GM19035 (cell line): ENCODE data around the gene HS3ST4.
"Not testable (repeated sequence)": the region's sequence is repeated elsewhere in the genome, so short reads cannot be mapped to it uniquely, and the experiment has no call there.

ENCODE experiments used
- ATAC-seq: cut with Tn5 transposase; IDR thresholded peaks from one replicate; pipeline ENCODE4 v1.9.1; 2021; ENCODE audit not compliant: unreplicated experiment

The HS3ST4 gene

DNA sequence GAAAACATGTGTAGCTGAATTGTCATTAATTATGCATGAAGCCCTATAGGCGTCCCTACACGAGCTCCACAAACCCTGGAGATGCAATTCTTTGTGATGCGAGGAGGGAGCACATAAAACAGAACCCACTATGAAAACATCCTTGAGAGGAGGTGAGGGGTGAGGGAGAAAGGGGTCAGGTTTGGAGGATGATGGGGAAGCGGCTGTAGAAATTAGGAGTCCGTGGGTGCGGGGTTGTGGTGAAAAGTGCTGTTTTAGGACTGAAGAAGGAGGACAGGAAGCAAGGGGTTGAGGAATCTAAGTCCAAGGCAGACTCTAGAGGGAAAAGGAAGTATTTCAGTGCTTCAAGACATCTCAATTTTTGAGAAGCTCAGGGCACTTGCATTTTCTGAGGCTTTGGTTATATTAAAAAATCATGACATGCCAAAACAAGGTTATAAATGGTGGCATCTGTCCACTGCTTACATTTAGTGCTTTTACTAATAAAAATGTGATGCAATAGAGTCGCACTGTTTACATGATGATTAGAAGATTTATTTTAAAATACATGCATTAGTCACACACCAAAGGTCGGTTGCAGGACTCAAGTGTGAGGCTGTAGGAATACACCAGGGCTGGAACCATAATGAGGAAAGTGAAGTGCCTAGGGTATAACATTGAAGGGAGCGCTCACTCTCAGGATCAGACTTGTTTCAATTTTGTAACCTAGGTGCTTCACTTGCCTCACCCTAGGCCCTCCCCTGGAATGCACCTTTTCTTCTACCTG is 379.5 kb downstream of the HS3ST4 start:
- no peak for ATAC-seq

DNA sequence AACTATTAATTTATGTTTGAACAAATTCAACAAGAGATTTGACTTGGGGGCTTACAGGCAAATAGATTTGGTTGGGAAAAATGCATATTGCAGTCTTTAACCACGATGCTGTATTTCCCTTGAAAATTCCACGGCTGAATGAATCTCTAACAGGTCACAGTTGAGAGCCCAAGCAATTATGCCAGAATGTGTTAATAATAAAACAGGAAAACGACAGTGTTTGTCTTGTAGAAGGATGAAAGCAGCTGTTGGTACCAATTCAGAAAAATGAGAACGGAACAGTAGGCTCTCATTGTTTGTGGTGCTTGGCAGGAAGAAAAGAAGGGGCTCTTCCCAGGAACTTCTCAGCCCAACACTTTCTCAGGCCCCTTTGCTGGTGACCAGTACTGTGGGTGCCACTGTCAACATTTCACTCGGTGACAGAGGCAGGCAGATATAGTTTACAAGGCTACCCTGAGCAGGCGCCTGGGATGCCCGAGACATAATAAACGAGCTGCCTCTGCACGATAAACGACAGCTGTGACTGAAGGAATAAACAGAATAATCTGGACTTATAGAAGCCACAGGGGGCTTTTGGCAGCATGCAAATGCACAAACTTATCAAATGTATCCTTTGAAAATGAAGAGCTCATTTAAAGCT is 387.1 kb downstream of the HS3ST4 start:
- no peak for ATAC-seq

DNA sequence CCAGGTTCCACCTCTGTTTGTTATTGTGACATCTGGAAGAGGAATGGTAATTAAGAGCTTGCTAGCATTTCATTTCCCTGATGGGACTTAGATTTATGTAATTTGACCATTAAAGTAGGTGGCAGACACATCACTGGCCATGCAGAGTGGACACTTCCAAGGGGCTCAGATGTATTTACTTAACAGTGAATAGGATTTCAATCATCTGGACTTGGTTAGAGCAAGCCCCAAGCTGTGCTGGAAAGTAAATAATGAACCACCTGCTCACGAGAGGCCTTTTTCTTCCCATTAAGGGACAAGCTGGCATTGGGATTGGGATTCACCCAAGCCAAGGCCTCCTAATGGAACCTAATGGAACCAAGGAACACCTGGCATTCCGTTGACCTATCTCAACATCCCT is 395.3 kb downstream of the HS3ST4 start:
- no peak for ATAC-seq

DNA sequence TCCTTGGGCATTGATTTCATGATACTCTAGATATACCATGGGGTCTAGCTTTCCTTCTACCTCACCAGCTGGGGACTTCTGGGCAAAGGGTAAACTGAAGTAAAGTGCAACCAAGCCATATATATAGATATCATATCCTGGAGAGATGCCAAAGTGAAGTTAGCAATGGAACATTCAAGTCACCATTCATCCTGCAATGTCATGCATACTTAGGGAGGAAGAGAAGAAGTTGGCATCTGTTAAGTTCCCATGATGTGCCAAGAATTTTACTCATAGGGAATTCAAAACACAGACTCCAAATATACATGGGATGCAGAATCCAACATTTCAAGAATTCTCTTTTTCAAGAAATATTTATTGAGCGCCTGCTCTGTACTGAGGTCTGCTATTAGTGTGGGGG is 399.8 kb downstream of the HS3ST4 start:
- no peak for ATAC-seq

DNA sequence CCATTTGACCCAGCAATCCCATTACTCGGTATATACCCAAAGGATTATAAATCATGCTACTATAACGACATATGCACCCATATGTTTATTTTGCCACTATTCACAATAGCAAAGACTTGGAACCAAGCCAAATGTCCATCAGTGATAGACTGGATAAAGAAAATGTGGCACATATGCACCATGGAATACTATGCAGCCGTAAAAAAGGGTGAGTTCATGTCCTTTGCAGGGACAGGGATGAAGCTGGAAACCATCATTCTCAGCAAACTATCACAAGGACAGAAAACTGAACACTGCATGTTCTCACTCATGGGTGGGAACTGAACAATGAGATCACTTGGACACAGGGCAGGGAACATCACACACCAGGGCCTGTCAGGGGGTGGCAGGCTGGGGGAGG is 406.4 kb downstream of the HS3ST4 start:
- ATAC-seq: not testable (repeated sequence)

DNA sequence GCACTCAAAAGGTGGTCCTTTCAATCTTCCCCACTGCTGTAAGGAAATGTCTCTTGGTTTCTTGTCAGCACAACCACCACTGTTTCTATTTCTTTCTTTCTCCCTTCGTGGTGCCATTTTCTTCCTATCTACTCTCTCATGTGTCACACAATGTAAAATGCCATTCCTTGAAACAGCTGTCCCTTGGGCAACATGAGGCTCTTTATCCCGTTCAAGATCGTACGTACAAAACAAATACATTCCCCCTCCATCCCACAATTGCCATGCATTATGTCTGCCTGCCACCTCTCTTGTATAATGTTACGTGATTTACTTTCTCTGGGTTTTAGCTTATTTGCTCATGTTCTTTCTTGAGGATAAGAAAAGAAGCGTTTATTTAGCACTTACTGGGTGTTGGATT is 410.6 kb downstream of the HS3ST4 start:
- ATAC-seq: no peak

DNA sequence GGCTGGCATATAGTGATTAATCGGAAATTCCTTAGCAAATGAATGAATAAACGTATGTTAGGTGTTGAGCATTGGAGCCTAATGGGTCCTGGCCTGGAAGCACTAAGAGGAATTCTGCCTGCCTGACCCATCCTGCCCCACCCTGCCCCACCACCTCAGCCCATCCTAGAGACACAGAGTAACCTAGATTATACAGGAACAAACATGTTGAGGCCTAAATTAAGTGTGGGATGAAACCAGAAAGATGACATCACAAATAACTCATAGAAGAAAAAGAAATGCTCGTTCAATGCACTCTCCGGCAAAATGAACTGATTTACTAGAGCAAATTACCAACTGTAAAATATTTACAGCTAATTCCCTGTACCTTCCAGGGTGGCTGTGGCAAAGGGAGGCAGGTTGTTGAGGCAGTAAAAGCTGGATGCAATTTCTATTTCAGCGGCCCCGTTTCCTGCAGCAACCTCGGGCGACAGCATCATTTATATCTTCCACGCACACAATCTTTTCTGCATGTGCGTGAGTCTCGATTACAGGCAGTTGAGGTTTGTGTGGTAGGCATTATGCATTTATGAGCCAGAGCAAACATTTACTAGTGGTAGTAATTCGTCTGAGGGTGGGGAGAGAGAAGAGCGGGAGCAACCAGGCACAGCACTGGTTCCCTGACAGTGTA is 417.2 kb downstream of the HS3ST4 start:
- no peak for ATAC-seq

DNA sequence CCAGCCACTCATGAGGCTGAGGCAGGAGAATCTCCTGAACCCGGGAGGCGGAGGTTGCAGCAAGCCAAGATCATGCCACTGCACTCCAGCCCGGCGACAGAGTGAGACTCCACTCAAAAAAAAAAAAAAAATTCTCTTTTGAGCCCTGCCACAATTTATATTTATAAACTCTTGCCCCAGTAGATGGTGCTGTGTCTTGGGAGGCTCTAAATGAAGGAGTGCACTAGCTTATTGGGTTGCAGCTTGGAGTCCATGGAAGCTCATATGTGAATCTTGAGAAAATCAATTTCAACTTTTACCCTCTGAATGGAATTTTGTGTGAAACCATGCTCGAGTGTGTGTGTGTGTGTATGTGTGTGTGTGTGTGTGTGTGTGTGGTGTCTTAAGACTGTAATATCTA is 420.1 kb downstream of the HS3ST4 start:
- no peak for ATAC-seq

- no peak for ATAC-seq
Measured at GRCh38 chr16:26118575-26118974, 426.8 kb downstream of the HS3ST4 start.

DNA sequence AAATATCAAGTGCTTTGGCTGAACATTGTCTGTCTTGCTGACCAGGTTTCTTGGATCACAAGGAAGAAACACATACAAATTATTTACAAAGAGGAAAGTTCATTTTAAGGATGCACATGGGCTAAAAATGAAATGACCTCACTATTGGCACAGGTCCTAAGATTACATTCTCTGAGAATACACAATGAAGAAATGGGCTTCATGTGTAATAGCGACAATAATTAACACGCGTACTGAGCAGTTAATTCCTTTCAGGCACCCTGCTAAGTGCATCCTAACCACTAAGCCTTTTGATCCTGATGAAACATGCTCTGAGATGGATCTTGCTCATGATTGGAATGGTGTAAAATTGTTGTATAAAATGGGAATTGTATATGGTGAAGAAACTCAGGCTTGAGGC is 429.0 kb downstream of the HS3ST4 start:
- ATAC-seq: no peak

DNA sequence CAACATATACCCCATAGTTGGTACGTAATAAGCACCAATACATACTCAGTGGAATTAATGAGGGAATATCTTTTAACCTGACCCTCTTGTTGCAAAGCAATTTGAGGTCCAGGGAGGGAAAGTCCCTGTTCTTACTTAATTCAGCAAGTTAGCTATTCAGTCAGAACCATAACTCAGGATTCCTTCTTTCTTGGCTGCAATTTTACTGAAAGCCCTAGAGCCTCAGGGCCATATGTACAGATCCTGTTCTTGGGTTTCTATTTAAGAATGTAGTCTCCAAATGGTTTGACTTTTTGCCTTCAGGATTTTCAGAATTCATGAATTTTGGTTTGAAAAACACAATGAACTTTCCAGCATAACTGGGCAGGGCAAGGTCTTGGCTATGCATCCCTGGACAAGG is 436.5 kb downstream of the HS3ST4 start:
- no peak for ATAC-seq

- ATAC-seq: no peak
Measured at GRCh38 chr16:26129997-26130396, 438.2 kb downstream of the HS3ST4 start.

- no peak for ATAC-seq
Measured at GRCh38 chr16:26133416-26134093, 441.8 kb downstream of the HS3ST4 start.

GRCh38 chr16:26134588-26134987 is 442.8 kb downstream of the HS3ST4 start:
- ATAC-seq: no peak

- no peak for ATAC-seq
Measured at GRCh38 chr16:26137956-26138355, 446.2 kb downstream of the HS3ST4 start.

DNA sequence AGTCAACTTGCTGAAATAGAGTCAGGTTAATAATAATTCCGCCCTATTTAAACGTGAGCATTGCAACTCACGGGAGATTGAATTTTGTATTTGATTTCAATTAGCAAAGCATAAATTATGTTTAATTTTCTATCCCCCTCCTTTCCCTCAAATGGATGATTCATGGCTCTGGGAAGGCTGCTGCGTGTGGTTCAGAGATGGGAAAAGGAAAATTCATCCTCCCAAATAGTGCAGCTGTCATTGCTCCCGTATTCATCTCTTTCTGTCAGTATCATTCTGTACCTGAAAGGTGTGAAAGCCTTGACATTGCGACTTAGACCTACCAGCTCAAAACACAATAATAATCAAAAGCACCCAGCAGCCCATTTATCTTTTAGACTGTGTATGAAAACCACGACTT is 447.3 kb downstream of the HS3ST4 start:
- ATAC-seq: no peak

DNA sequence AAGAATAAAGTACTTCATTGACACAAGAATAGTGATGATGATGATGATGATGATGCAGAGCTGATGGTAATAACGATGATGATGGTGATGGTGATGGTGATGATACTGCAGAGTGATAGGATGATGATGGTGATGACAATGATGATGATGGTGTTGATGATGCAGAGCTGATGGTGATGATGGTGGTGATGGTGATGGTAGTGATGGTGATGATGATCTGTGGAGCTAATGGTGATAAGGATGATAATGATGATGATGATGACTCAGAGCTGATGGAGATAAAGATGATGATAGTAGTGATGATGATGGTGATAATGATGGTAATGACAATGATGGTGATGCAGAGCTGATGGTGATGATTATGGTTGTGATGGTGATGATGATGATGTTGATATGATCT is 448.1 kb downstream of the HS3ST4 start:
- ATAC-seq: no peak

- ATAC-seq: no peak
Measured at GRCh38 chr16:26149364-26150190, 457.8 kb downstream of the HS3ST4 start.

GRCh38 chr16:26155221-26155620 is 463.5 kb downstream of the HS3ST4 start:
- no peak for ATAC-seq

DNA sequence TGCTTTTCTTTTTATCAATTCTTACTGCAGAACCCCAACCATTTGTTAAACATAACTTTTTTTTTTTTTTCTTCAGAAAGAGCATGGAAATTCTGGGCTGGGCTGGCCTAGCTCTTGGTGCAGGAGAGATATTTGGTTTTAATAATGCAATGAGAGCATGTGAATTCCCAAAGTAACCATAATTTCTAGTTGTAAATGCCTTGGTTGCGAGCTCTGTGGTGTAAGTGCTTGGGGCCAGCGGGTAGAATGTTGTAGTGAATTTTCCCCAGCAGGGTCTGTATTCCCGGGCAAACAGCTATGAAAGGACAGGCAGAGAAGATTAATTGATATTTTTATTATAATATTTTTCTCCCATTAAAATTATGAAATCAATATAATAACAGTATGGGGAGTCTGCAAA is 465.6 kb downstream of the HS3ST4 start:
- ATAC-seq: no peak
